Gastroesophageal sphincter (tissue), 4 donors: ENCODE data around the gene TMEM252. TPM values are rescaled to one million over a fixed set of nuclear protein-coding genes. Genes with fewer than 3 reads are reported as not detected.

Source experiments
- ATAC-seq: fragments of 150-250 bp; one replicate; pipeline ENCODE4 v1.9.1; 2016; ENCODE audit warnings: mild to moderate bottlenecking, moderate library complexity
- H3K27ac ChIP-seq, 4 donors: fragments of 200-600 bp; sonication (generic) in 3 of 4; 1 replicate in 3 of 4; 2 replicates in 1 of 4; pipeline ENCODE4 v1.5.1; 2016 to 2019
- H3K27me3 ChIP-seq: fragments of 200-600 bp; sonication (generic); one replicate; pipeline ENCODE4 v1.5.1; 2019
- H3K36me3 ChIP-seq, 2 donors: fragments of 200-600 bp; sonication (generic); one replicate each; pipeline ENCODE4 v1.5.1; 2019; ENCODE audit warnings: control low read depth in 1 of 2
- H3K4me1 ChIP-seq, 3 donors: fragments of 200-600 bp; sonication (generic); 1 replicate in 2 of 3; 2 replicates in 1 of 3; pipeline ENCODE4 v1.5.1; 2016 to 2019; ENCODE audit warnings: control low read depth in 2 of 3
- H3K4me3 ChIP-seq, 2 donors: fragments of 200-600 bp; sonication (generic); one replicate each; pipeline ENCODE4 v1.5.1; 2019; ENCODE audit warnings: mild to moderate bottlenecking in 1 of 2, moderate library complexity in 1 of 2
- H3K9me3 ChIP-seq, 3 donors: fragments of 200-600 bp; sonication (generic); one replicate each; pipeline ENCODE4 v1.5.1; 2017 to 2019; ENCODE audit warnings: control low read depth in 2 of 3
- EP300 ChIP-seq: sonication (generic); formaldehyde crosslinking; IDR thresholded peaks from one replicate; pipeline ENCODE4 v1.6.1; 2017; ENCODE audit warnings: antibody characterized with exemption, mild to moderate bottlenecking
- POLR2A ChIP-seq, 2 donors: fragments of 450-650 bp; IDR thresholded peaks; one replicate each; pipeline ENCODE4 v1.6.1; 2017; ENCODE audit warnings: antibody characterized with exemption in 2 of 2, mild to moderate bottlenecking in 2 of 2, moderate library complexity in 1 of 2
- POLR2AphosphoS5 ChIP-seq: sonication (generic); formaldehyde crosslinking; IDR thresholded peaks from one replicate; pipeline ENCODE4 v1.6.1; 2017; ENCODE audit warnings: antibody characterized with exemption
- WGBS, 2 donors: methylation state at CpG; one replicate each; pipeline ENCODE4 v1.1.5; 2018; ENCODE audit warnings: low coverage in 1 of 2; 5-methylcytosine and 5-hydroxymethylcytosine counted together
- total RNA-seq, 4 donors: library from RNA; depleted of rRNA; stranded (reverse); fragments of >200 nt; gene quantifications; one replicate each; pipeline ENCODE4 v1.1.0, GENCODE V29; 2016
- TF ChIP-seq, protein P1 (sequence below), 4 experiments: fragments of 200-600 bp in 2 of 4; fragments of 450-650 bp in 2 of 4; sonication (generic) in 1 of 4; IDR thresholded peaks; one replicate each; pipeline ENCODE4 v1.5.1; 2017 to 2019; ENCODE audit warnings: antibody characterized with exemption in 4 of 4, mild to moderate bottlenecking in 2 of 4, moderate library complexity in 2 of 4

TMEM252 gene
- total RNA-seq, 4 donors from 2014 or later, result 0.67 TPM; not detected in 3

DNA sequence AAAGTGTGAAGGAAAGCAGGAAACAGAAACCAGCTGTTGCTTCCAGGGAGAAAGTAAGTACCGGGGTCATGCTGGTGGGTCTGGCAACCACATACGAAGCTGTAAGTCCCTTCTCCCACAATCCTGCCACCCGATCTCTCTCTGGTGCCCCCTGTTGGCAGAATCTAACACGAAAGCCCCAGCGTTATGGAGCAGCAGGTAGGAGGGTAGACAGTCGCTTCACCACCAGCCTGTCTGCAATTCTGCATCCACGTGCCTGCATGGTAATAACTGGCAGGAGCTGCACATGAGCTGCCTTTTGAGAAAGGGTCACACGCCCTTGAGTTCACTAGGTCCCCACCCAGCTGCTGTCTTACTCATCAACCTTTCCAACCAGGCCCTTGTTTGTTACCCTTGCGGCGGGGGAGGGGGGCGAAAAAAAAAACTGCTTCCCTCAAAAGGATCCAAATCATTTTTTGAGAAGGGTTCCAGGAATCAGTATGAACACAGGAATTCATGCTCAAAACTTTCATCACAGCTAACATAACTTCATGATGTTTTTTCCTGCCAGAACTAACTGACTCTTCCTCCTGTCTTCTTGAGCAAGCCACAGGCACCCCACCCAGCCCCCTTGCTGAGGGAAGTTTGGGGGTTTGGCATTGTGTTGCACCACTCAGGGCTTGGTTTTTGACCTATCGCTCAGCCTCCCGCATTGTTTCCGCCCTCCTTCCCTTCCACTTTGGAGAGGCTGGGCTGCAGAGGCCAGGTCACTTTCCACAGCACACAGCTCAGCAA, 19.6 kb upstream of the TMEM252 start:
- WGBS, 2 donors, result 16 to 24% methylated on average over 5 to 9 of the region's 14 CpGs
- Histone ChIP-seq H3K27me3 (no peaks in the 10 kb centered on the region), H3K4me1 (peaks cover 0 to 41% (median 14%) of the 10 kb centered on the region in 3 donors), H3K4me3 (no peak overlapping the region), H3K36me3 (no peaks in the 10 kb centered on the region), H3K27ac (peak overlapping the region in 3 of 4 donors; percentile 70 to 76 (median 72)), H3K9me3 (no peaks in the 10 kb centered on the region)
- ATAC-seq, result peak; percentile 83
- TF ChIP-seq, protein P1, sequence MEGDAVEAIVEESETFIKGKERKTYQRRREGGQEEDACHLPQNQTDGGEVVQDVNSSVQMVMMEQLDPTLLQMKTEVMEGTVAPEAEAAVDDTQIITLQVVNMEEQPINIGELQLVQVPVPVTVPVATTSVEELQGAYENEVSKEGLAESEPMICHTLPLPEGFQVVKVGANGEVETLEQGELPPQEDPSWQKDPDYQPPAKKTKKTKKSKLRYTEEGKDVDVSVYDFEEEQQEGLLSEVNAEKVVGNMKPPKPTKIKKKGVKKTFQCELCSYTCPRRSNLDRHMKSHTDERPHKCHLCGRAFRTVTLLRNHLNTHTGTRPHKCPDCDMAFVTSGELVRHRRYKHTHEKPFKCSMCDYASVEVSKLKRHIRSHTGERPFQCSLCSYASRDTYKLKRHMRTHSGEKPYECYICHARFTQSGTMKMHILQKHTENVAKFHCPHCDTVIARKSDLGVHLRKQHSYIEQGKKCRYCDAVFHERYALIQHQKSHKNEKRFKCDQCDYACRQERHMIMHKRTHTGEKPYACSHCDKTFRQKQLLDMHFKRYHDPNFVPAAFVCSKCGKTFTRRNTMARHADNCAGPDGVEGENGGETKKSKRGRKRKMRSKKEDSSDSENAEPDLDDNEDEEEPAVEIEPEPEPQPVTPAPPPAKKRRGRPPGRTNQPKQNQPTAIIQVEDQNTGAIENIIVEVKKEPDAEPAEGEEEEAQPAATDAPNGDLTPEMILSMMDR (IDR thresholded peaks at IDR 0.05), result peak in 3 of 4 experiments; percentile 32 to 52 (median 35)
- TF ChIP-seq POLR2A (IDR thresholded peaks at IDR 0.05), result no peak
- no peak for TF ChIP-seq EP300
- no peak for TF ChIP-seq POLR2AphosphoS5

DNA sequence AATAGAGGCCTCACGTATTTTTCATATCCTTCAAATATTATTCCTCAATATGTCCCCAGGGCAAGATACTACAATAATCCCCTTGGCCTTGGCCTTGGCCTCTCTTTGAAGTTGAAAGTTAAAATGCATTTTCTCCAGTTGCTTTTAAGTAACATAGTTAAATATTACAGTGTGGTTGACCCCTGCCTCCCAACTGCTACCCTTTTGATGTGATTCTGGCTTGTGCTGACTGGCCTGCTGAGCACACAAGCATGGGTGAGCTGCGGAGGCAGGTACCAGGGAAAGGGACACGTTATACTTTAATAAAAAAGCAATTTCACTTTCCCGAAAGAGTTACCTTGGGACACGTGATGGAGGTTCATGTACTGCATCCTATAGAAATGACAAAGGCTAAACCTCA, 17.9 kb upstream of the TMEM252 start:
- Histone ChIP-seq H3K9me3 (no peaks in the 10 kb centered on the region), H3K36me3 (no peaks in the 10 kb centered on the region), H3K27ac (peak overlapping the region in 1 of 4 donors; percentile 26), H3K4me1 (peaks cover 0 to 29% (median 7%) of the 10 kb centered on the region in 3 donors), H3K4me3 (no peak overlapping the region), H3K27me3 (no peaks in the 10 kb centered on the region)
- no peak for ATAC-seq
- TF ChIP-seq, protein P1 (IDR thresholded peaks at IDR 0.05), result no peak
- TF ChIP-seq EP300 (no peak), POLR2AphosphoS5 (no peak), POLR2A (IDR thresholded peaks at IDR 0.05) (no peak)
- 71 to 85% methylated on average over 1 to 5 of the region's 5 CpGs for WGBS, 2 donors

DNA sequence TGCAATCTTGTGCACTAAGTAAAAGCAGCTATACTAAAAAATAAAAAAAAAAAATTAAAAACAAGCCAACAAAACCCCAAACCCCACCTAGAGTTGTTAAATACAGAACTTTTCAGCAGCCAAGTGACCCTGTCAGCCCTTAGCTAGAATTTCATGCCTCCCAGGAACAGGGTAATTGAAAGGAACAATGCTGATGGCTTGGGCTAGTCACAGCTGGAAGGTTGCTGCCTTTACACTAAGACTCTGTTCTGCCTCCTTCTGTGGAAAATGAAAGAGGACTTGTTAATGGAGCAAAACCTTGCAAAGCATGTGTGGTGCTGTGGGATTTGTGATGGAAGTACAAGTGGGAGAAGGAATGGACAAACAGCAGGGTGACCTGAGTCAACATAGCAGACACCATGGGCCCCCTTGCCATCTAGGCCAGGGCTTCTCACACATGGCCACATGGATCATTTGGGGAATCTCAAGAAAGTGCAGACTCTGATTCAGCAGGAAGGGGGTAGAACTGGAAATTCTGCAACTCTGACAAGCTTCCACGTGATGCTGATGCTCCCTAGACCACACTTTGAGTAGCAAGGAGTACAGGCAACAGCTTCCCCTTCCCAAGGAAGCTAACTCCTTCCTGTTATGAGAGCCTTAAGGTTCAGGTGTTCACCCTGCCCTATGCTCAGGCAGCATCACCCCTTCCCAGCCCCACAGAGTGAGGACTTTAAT, 14.9 kb upstream of the TMEM252 start:
- 100% methylated on average over 1 of the region's 1 CpG; no CpG with 5 or more reads in 1 of the 2 donors for WGBS, 2 donors
- H3K4me1 ChIP-seq, result peaks cover 0 to 41% (median 7%) of the 10 kb centered on the region in 3 donors
- TF ChIP-seq POLR2A (IDR thresholded peaks at IDR 0.05) (no peak), POLR2AphosphoS5 (no peak), EP300 (no peak)
- TF ChIP-seq, protein P1 (IDR thresholded peaks at IDR 0.05), result no peak
- ATAC-seq, result no peak
- H3K4me3 ChIP-seq, result no peak overlapping the region
- H3K27ac ChIP-seq, result peak overlapping the region in 1 of 4 donors; percentile 11
- H3K9me3 ChIP-seq, result no peaks in the 10 kb centered on the region
- H3K36me3 ChIP-seq, result no peaks in the 10 kb centered on the region
- H3K27me3 ChIP-seq, result no peaks in the 10 kb centered on the region

DNA sequence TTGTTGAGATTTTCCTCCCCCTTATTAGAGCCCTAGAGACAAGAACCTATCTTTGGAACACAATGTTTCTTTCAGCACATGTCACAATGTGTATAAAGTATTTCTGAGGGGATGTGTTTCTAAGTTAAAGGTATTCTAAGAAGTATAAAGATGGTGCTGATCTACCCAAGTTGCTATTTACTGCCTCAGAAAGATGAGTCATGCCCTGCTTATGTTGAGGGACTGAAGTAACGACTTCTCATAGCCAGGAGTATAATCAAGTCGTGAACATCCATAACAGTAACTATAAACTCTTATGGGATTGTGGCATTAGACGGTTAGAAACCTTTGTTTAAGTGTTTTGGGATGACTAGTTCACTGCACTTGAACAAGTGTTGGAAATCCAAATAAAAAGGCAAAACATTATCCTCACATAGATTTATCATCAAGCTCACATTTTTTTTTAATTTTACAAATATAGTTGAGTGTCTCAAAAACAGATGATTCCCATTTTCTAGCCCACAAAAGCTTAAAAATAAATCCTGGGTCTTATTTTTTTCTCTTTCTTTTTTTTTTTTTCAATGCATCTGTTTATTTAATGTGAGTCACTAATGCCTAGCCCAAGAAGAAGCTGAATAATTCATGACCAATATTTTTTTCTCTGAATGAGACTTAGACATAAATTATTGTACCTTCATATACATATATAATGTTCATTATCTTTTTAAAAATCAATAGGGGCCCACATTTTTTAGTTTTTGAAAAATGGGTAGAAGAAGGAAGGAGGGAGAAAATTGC, 12.2 kb upstream of the TMEM252 start:
- H3K27me3 ChIP-seq, result no peaks in the 10 kb centered on the region
- TF ChIP-seq POLR2AphosphoS5 (peak; percentile 74), POLR2A (IDR thresholded peaks at IDR 0.05) (no peak)
- H3K36me3 ChIP-seq, result no peaks in the 10 kb centered on the region
- no peak overlapping the region for H3K4me3 ChIP-seq
- no peaks in the 10 kb centered on the region for H3K9me3 ChIP-seq
- peaks cover 0 to 29% (median 0%) of the 10 kb centered on the region in 3 donors for H3K4me1 ChIP-seq
- 14 to 27% methylated on average over 3 of the region's 3 CpGs for WGBS, 2 donors
- peak; percentile 71 for ATAC-seq
- H3K27ac ChIP-seq, result peak overlapping the region; percentile 65 to 81 (median 76)

DNA sequence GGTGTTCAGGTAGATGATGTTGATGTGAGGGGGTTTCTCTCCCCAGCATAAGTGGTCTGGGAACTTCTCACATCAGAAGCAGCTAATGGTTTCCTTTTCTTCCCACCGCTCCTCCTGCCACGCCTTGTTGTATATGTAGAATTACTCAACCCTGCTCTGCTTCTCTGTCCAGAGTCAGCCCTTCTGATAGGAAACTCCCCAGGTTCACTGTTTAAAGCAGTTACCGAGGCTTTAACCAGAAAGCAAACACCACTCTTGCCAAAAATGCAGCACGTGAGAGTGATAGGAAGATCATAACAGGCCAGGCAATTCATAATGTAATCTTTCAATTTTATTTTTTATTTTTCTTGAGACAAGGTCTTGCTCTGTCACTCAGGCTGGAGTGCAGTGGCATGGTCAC, 10.5 kb upstream of the TMEM252 start:
- Histone ChIP-seq H3K27me3 (no peaks in the 10 kb centered on the region), H3K4me3 (no peak overlapping the region), H3K9me3 (no peaks in the 10 kb centered on the region), H3K4me1 (peaks cover 0 to 39% (median 4%) of the 10 kb centered on the region in 3 donors), H3K27ac (peak overlapping the region; percentile 21 to 81 (median 72)), H3K36me3 (no peaks in the 10 kb centered on the region)
- TF ChIP-seq, protein P1 (IDR thresholded peaks at IDR 0.05), result no peak
- TF ChIP-seq EP300 (no peak), POLR2AphosphoS5 (no peak), POLR2A (IDR thresholded peaks at IDR 0.05) (no peak)
- ATAC-seq, result no peak
- WGBS, 2 donors, result 25 to 47% methylated on average over 1 to 4 of the region's 4 CpGs
